SU-DHL-6 (cell line): ENCODE measurements around the gene S100PBP.

Experiments used
- H2AFZ ChIP-seq: fragments of 200-600 bp; sonication (generic); 2 replicates; pipeline ENCODE4 v1.6.1; 2014; ENCODE audit warnings: low read depth, mild to moderate bottlenecking, moderate library complexity, mixed read lengths, antibody characterized with exemption, low read length; ENCODE audit not compliant: severe bottlenecking
- H3F3A ChIP-seq: fragments of 200-600 bp; shearing (Covaris generic); 2 replicates; pipeline ENCODE4 v1.6.0; 2016; ENCODE audit warnings: antibody characterized with exemption, mild to moderate bottlenecking; ENCODE audit not compliant: insufficient read depth
- H3K27ac ChIP-seq: fragments of 200-600 bp; sonication (generic); 2 replicates; pipeline ENCODE4 v1.5.1; 2016; ENCODE audit warnings: low read depth, mild to moderate bottlenecking, low read length, moderate library complexity, mixed read lengths
- H3K27me3 ChIP-seq: fragments of 200-600 bp; sonication (generic), shearing (Covaris generic); 2 replicates; pipeline ENCODE4 v1.6.0; 2014; ENCODE audit warnings: mild to moderate bottlenecking, low read length
- H3K36me3 ChIP-seq: fragments of 200-600 bp; sonication (generic); 2 replicates; pipeline ENCODE4 v1.6.1; 2014; ENCODE audit warnings: mild to moderate bottlenecking, low read length, mixed read lengths
- H3K4me2 ChIP-seq: fragments of 300-600, 200-600 bp; shearing (Covaris generic), sonication (generic); 2 replicates; pipeline ENCODE4 v1.6.0; 2014; ENCODE audit warnings: low read length, low read depth, mild to moderate bottlenecking; ENCODE audit not compliant: poor library complexity, severe bottlenecking
- H3K4me3 ChIP-seq: fragments of 200-600 bp; sonication (generic); 2 replicates; pipeline ENCODE4 v1.5.1; 2014; ENCODE audit warnings: antibody characterized with exemption, low read length, mild to moderate bottlenecking, mixed read lengths; ENCODE audit not compliant: insufficient read depth, poor library complexity, severe bottlenecking
- H3K79me2 ChIP-seq: fragments of 200-600 bp; sonication (generic); 2 replicates; pipeline ENCODE4 v1.6.1; 2014; ENCODE audit warnings: mild to moderate bottlenecking, low read length, moderate library complexity; ENCODE audit not compliant: insufficient read depth
- H3K9ac ChIP-seq: fragments of 200-600 bp; sonication (generic); 2 replicates; pipeline ENCODE4 v1.7.0; 2014; ENCODE audit warnings: mild to moderate bottlenecking, low read length
- H3K9me2 ChIP-seq: fragments of 200-600 bp; sonication (generic); replicated peaks from 2 replicates; pipeline ENCODE4 v1.6.1; 2014; ENCODE audit warnings: low read length; ENCODE audit not compliant: insufficient read depth
- H3K9me3 ChIP-seq: fragments of 200-600 bp; sonication (generic); 2 replicates; pipeline ENCODE4 v1.6.1; 2014; ENCODE audit warnings: low read length, mixed read lengths; ENCODE audit not compliant: insufficient read depth
- H4K20me1 ChIP-seq: fragments of 200-600 bp; sonication (generic); 2 replicates; pipeline ENCODE4 v1.6.1; 2014; ENCODE audit warnings: low read depth, mild to moderate bottlenecking, antibody characterized with exemption, low read length, moderate library complexity, mixed read lengths
- EZH2phosphoT487 ChIP-seq: fragments of 200-600 bp; sonication (generic), shearing (Covaris generic); conservative IDR thresholded peaks from 2 replicates; pipeline ENCODE4 v1.6.1; 2018; ENCODE audit warnings: mild to moderate bottlenecking, antibody characterized with exemption, low read length, moderate library complexity, mixed read lengths
- TF ChIP-seq, protein P1 (sequence below): fragments of 200-600 bp; sonication (generic); IDR thresholded peaks from one replicate; pipeline ENCODE4 v1.5.1; 2017; ENCODE audit warnings: antibody characterized with exemption, mild to moderate bottlenecking, low read length, moderate library complexity; ENCODE audit not compliant: insufficient read depth, poor library complexity, severe bottlenecking

S100PBP gene

GRCh38 chr1:32897082-32898049 lies 79.9 kb downstream of the S100PBP start:
- no peaks in the 10 kb centered on the region for H3K27me3 ChIP-seq
- H3K4me3 ChIP-seq = no peak overlapping the region
- H3K4me2 ChIP-seq = no peak overlapping the region
- no peaks in the 10 kb centered on the region for H3F3A ChIP-seq
- no peak overlapping the region for H3K9ac ChIP-seq
- no peak overlapping the region for H3K27ac ChIP-seq
- H3K9me2 ChIP-seq = no peaks in the 10 kb centered on the region
- H2AFZ ChIP-seq = no peak overlapping the region
- no peaks in the 10 kb centered on the region for H3K9me3 ChIP-seq
- H4K20me1 ChIP-seq = no peaks in the 10 kb centered on the region
- no peaks in the 10 kb centered on the region for H3K79me2 ChIP-seq
- no peak for TF ChIP-seq EZH2phosphoT487
- TF ChIP-seq, protein P1, sequence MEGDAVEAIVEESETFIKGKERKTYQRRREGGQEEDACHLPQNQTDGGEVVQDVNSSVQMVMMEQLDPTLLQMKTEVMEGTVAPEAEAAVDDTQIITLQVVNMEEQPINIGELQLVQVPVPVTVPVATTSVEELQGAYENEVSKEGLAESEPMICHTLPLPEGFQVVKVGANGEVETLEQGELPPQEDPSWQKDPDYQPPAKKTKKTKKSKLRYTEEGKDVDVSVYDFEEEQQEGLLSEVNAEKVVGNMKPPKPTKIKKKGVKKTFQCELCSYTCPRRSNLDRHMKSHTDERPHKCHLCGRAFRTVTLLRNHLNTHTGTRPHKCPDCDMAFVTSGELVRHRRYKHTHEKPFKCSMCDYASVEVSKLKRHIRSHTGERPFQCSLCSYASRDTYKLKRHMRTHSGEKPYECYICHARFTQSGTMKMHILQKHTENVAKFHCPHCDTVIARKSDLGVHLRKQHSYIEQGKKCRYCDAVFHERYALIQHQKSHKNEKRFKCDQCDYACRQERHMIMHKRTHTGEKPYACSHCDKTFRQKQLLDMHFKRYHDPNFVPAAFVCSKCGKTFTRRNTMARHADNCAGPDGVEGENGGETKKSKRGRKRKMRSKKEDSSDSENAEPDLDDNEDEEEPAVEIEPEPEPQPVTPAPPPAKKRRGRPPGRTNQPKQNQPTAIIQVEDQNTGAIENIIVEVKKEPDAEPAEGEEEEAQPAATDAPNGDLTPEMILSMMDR = no peak
- H3K36me3 ChIP-seq = no peaks in the 10 kb centered on the region

GRCh38 chr1:32898056-32898455 lies 80.6 kb downstream of the S100PBP start:
- no peaks in the 10 kb centered on the region for H3K9me3 ChIP-seq
- H3K36me3 ChIP-seq = no peaks in the 10 kb centered on the region
- H4K20me1 ChIP-seq = no peaks in the 10 kb centered on the region
- H3K27ac ChIP-seq = no peak overlapping the region
- H3F3A ChIP-seq = no peaks in the 10 kb centered on the region
- H2AFZ ChIP-seq = no peak overlapping the region
- H3K9ac ChIP-seq = no peak overlapping the region
- H3K27me3 ChIP-seq = no peaks in the 10 kb centered on the region
- H3K9me2 ChIP-seq = no peaks in the 10 kb centered on the region
- no peak for TF ChIP-seq EZH2phosphoT487
- TF ChIP-seq, protein P1 = no peak
- H3K4me3 ChIP-seq = no peak overlapping the region
- no peak overlapping the region for H3K4me2 ChIP-seq
- no peaks in the 10 kb centered on the region for H3K79me2 ChIP-seq

GRCh38 chr1:32898958-32899357 lies 81.5 kb downstream of the S100PBP start:
- H3K4me2 ChIP-seq = no peak overlapping the region
- H3K27me3 ChIP-seq = no peaks in the 10 kb centered on the region
- no peaks in the 10 kb centered on the region for H3K9me2 ChIP-seq
- H3K36me3 ChIP-seq = no peaks in the 10 kb centered on the region
- H3K4me3 ChIP-seq = no peak overlapping the region
- H3K27ac ChIP-seq = no peak overlapping the region
- H3K79me2 ChIP-seq = no peaks in the 10 kb centered on the region
- TF ChIP-seq EZH2phosphoT487 = no peak
- TF ChIP-seq, protein P1 = no peak
- H3K9ac ChIP-seq = no peak overlapping the region
- no peaks in the 10 kb centered on the region for H3F3A ChIP-seq
- no peaks in the 10 kb centered on the region for H3K9me3 ChIP-seq
- H2AFZ ChIP-seq = no peak overlapping the region
- no peaks in the 10 kb centered on the region for H4K20me1 ChIP-seq
